NT2/D1 (cell line): ENCODE measurements around the gene CEACAM16.

ENCODE experiments used
- YY1 ChIP-seq: IDR thresholded peaks from 2 replicates; pipeline ENCODE4 v1.6.1; 2011; ENCODE audit not compliant: insufficient read length, insufficient read depth
- ZNF274 ChIP-seq: IDR thresholded peaks from 2 replicates; pipeline ENCODE4 v1.6.1; 2011; ENCODE audit warnings: mild to moderate bottlenecking, low read depth, low read length

GRCh38 chr19:44689290-44690130 is 9.4 kb upstream of the CEACAM16 start:
- TF ChIP-seq YY1 (no peak), ZNF274 (no peak)
